Small intestine (tissue), 7 donors: ENCODE results near the gene EPB41. TPM values are rescaled to one million over a fixed set of nuclear protein-coding genes. Genes with fewer than 3 reads are reported as not detected.

ENCODE experiments used
- DNase-seq, 2 donors: peaks; one replicate each; pipeline versions ENCODE4 v3.0.0 to v3.0.0-alpha.2; 2013
- FAIRE-seq: peaks from 2 replicates; lab custom pipeline; 2012; peaks lifted over from hg19 to GRCh38; lab: Jason Lieb, UNC
- H3K27ac ChIP-seq, 3 donors: one replicate each; pipeline ENCODE4 v1.5.1; 2013; ENCODE audit warnings: low read length in 2 of 3, mild to moderate bottlenecking in 2 of 3, control low read depth in 1 of 3, inconsistent platforms in 1 of 3, low read depth in 1 of 3, moderate library complexity in 1 of 3
- H3K27me3 ChIP-seq, 3 donors: one replicate each; pipeline ENCODE4 v1.6.1; 2013; ENCODE audit warnings: low read length in 3 of 3, inconsistent platforms in 1 of 3; ENCODE audit not compliant: control insufficient read depth in 3 of 3, insufficient read depth in 3 of 3
- H3K36me3 ChIP-seq, 3 donors: one replicate each; pipeline ENCODE4 v1.6.1; 2013; ENCODE audit warnings: low read length in 3 of 3, inconsistent platforms in 1 of 3, low read depth in 1 of 3, mild to moderate bottlenecking in 1 of 3, moderate library complexity in 1 of 3; ENCODE audit not compliant: control insufficient read depth in 3 of 3, insufficient read depth in 2 of 3
- H3K4me1 ChIP-seq, 3 donors: one replicate each; pipeline ENCODE4 v1.6.1; 2013; ENCODE audit warnings: low read length in 2 of 3, inconsistent platforms in 1 of 3, low read depth in 1 of 3, mild to moderate bottlenecking in 1 of 3, moderate library complexity in 1 of 3; ENCODE audit not compliant: control insufficient read depth in 3 of 3, insufficient read depth in 2 of 3
- H3K4me3 ChIP-seq, 3 donors: one replicate each; pipeline ENCODE4 v1.5.1; 2013; ENCODE audit warnings: low read length in 3 of 3, control low read depth in 1 of 3, inconsistent platforms in 1 of 3, low read depth in 1 of 3, mild to moderate bottlenecking in 1 of 3, moderate library complexity in 1 of 3
- H3K9me3 ChIP-seq, 2 donors: one replicate each; pipeline ENCODE4 v1.6.1; 2013; ENCODE audit warnings: low read depth in 1 of 2, low read length in 1 of 2; ENCODE audit not compliant: control insufficient read depth in 2 of 2, insufficient read depth in 1 of 2
- WGBS, 3 donors: extraction: QIAGEN DNeasy Blood & Tissue Kit; methylation state at CpG; one replicate each; pipeline ENCODE4 v1.1.7; 2013; 5-methylcytosine and 5-hydroxymethylcytosine counted together
- polyA plus RNA-seq, 4 donors: library from polyadenylated mRNA; stranded (reverse) in 3 of 4; unstranded in 1 of 4; fragments of 200-250 nt in 3 of 4; fragments of 120-200 nt in 1 of 4; gene quantifications; one replicate each; pipeline versions ENCODE4 v1.2.1 to v1.2.3, GENCODE V29; 2013
- donor health status: healthy with polysubstance abuse.
- donor health status: control.
- donor health status: control.
- donor health status: Bipolar disorder and iron deficiency.
- donor health status: healthy.

The EPB41 gene
- polyA plus RNA-seq, 4 donors: 14.9 to 77.9 (median 20.5) TPM

DNA sequence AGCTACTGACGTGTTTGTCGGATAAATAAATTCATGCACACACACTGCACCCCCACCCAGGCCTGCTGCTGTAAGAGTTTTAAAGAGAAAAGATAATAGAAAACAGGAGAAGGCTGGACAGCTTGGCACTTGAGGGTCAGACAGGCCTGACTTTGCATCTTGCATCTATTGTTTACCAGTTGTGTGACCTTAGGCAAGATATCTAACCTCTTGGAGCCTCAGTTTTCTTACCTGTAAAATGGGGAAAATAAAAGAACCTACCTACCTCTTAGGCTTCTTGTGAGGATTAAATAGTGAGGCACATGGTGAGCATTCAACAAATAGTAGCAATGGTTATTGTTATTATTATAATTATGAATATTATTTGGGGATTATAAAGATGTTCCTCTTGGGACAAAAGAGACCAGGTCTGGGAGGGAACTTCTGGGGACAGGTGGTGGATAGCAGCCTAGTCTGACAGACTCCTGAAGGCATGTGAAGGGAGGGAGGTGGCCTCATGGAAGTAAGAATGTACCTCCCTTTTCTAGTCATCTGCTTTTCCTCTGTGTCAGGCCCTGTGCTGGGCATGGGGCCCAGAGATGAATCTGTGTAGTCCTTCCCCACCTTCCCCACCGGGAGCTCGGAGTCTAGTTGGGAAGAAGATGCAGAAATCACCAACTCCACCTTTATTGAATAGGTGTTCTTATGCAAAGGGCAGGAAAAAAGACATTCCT lies 18.3 kb upstream of the EPB41 start:
- H3K27ac ChIP-seq: no peak overlapping the region
- FAIRE-seq: no peak
- peaks cover 0 to 4% (median 0%) of the 10 kb centered on the region in 3 donors for H3K4me1 ChIP-seq
- 89 to 97% (median 89%) methylated on average over 4 of the region's 4 CpGs for WGBS, 3 donors
- peaks cover 0 to 25% (median 0%) of the 10 kb centered on the region in 3 donors for H3K36me3 ChIP-seq
- H3K27me3 ChIP-seq: no peaks in the 10 kb centered on the region
- no peak overlapping the region for H3K4me3 ChIP-seq
- no peaks in the 10 kb centered on the region for H3K9me3 ChIP-seq
- no peak for DNase-seq

DNA sequence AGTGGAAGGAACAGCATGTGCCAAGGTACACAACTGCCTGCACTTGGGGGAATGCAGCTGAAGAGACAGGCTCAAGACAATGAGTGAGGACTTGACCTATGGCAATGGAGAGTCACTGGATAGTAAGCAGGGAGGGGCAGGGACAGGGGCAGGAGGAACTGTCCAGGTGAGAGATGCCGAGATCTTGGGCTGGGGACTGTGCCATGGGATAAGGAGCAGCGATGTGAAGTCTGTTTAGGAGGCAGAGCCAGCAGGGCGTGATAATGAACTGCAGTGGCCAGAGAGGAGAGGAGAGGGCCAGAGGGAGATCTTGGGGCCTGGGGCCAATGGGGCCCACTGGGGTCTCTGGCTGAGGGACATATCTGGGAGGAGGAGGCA lies 17.8 kb upstream of the EPB41 start:
- FAIRE-seq (no peak), DNase-seq (no peak)
- Histone ChIP-seq H3K27me3 (no peaks in the 10 kb centered on the region), H3K9me3 (no peaks in the 10 kb centered on the region), H3K4me1 (peaks cover 0 to 4% (median 0%) of the 10 kb centered on the region in 3 donors), H3K27ac (no peak overlapping the region), H3K4me3 (no peak overlapping the region), H3K36me3 (peaks cover 0 to 25% (median 0%) of the 10 kb centered on the region in 3 donors)
- 57 to 81% (median 78%) methylated on average over 3 of the region's 3 CpGs for WGBS, 3 donors

DNA sequence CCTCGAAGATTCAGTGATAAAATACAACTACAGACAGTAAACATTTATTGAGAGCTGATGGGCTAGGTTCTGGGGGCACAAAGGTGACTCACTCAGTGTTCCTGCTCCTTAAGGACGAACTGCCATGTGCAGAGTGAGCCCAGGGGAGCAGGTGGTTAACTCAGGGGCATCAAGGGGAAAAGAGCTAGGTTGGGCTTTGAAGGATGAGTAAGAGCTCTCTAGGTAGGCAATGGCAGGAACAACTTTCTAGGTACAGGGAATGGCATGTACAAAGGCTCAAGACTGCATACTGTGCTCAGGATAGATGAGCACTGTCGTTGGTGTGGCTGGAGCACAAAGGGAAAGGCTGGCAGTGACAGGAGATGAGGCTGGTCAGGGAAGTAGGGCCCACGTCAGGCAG lies 16.6 kb upstream of the EPB41 start:
- Histone ChIP-seq H3K4me3 (no peak overlapping the region), H3K27me3 (no peaks in the 10 kb centered on the region), H3K4me1 (peaks cover 0 to 4% (median 0%) of the 10 kb centered on the region in 3 donors), H3K36me3 (peaks cover 0 to 25% (median 0%) of the 10 kb centered on the region in 3 donors), H3K9me3 (no peaks in the 10 kb centered on the region), H3K27ac (no peak overlapping the region)
- WGBS, 3 donors: 64 to 74% (median 66%) methylated on average over 4 of the region's 4 CpGs
- no peak for DNase-seq
- FAIRE-seq: no peak

DNA sequence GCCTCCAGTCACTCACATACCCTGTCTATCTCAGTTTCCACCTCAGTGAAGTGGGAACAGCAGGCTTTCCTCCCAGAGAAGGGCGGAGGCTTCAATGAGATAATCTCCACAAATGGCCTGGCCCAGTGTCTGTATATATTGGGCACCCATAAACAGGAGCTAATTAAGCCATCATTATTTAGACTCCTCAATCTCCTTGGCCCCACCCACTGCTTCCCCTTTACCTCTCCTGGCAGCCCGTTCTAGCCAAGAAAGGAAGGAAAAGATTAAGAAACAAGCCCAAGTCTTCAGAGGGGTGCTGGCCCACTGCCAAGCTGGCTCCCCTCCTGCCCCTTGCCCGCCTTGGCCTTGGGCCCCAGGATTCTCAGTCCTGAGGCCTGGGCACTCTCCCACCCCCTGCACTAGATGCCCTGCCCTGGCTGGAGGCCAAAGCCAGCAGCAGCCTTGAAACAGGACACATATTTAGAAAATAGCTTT lies 15.9 kb upstream of the EPB41 start:
- no peak for FAIRE-seq
- Histone ChIP-seq H3K27me3 (no peaks in the 10 kb centered on the region), H3K9me3 (no peaks in the 10 kb centered on the region), H3K36me3 (peaks cover 0 to 23% (median 0%) of the 10 kb centered on the region in 3 donors), H3K4me3 (no peak overlapping the region), H3K4me1 (peaks cover 0 to 4% (median 0%) of the 10 kb centered on the region in 3 donors), H3K27ac (no peak overlapping the region)
- WGBS, 3 donors: 51 to 71% (median 61%) methylated on average over 3 of the region's 3 CpGs
- no peak for DNase-seq

DNA sequence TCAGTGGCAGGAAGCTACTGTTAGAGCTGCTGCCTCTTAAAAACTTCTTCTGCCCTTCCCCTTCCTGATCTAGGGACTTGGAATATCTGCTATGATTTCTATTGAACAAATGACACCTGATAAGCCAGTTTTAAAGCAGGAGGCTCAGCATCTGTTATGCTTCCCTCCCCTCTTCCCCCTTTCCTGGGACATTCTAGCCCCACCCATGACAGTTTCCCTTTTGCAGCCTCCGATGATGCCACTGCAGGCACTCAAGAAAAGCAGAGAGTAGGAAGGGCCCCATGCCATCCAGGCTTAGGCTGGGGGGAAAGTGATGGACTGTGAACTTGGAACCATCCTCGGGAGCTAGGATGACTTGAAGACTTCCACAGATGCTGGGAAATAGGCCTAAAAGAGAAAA lies 15.1 kb upstream of the EPB41 start:
- peaks cover 0 to 20% (median 0%) of the 10 kb centered on the region in 3 donors for H3K36me3 ChIP-seq
- H3K4me3 ChIP-seq: no peak overlapping the region

DNA sequence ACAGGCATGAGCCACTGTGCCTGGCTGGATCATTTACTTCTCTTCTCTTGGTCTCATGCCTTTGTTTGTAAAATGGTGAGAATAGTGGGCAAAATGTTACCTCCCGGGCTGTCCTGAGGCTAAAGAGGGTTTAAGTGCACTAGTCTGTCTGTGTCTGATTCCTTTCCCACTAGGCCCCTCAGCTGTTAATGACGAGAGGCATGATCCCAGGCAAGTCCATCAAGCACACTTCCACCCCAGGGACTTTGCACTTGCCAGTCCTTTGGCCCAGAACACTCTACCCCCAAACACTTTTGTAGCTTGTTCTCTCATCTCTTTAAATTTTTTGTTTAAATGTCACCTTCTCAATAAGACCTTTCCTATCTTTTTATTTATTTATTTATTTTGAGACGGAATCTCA lies 13.8 kb upstream of the EPB41 start:
- no peak for FAIRE-seq
- no peak for DNase-seq
- no peak overlapping the region for H3K27ac ChIP-seq
- peaks cover 0 to 4% (median 0%) of the 10 kb centered on the region in 3 donors for H3K4me1 ChIP-seq
- no peak overlapping the region for H3K4me3 ChIP-seq
- no peaks in the 10 kb centered on the region for H3K27me3 ChIP-seq
- H3K9me3 ChIP-seq: peaks cover 0 to 3% of the 10 kb centered on the region in 2 donors
- peaks cover 0 to 17% (median 0%) of the 10 kb centered on the region in 3 donors for H3K36me3 ChIP-seq
- WGBS, 3 donors: 87 to 95% (median 90%) methylated on average over 3 of the region's 3 CpGs

More for the DNA sequence above, 15.1 kb upstream of the EPB41 start:
- no peak overlapping the region for H3K27ac ChIP-seq
- peaks cover 0 to 4% (median 0%) of the 10 kb centered on the region in 3 donors for H3K4me1 ChIP-seq
- DNase-seq (no peak), FAIRE-seq (no peak)
- H3K9me3 ChIP-seq: no peaks in the 10 kb centered on the region
- H3K27me3 ChIP-seq: no peaks in the 10 kb centered on the region
- WGBS, 3 donors: 51 to 65% (median 56%) methylated on average over 2 of the region's 2 CpGs

DNA sequence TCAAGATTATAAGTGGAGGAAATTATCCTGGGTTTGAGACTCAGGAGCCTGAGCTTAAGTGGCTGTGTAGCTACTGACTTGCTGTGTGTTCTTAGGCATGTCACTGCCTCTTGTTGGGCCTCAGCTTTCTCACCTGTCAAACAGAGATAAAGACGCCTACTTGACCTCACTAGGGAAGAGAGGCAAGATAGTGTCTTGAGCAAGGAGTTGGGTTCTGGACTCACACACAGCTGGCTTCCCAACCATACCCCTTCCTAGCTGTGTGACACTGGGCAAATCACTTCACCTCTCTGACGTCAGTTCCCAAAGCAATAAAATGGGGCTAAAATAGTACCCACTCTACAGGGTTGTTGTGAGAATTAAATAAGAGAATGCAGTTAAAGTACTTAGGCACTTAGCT lies 11.6 kb upstream of the EPB41 start:
- no peak for FAIRE-seq
- peaks cover 0 to 3% of the 10 kb centered on the region in 2 donors for H3K9me3 ChIP-seq
- no peak for DNase-seq
- H3K4me1 ChIP-seq: peaks cover 0 to 4% (median 0%) of the 10 kb centered on the region in 3 donors
- H3K4me3 ChIP-seq: no peak overlapping the region
- 78 to 94% (median 89%) methylated on average over 2 of the region's 2 CpGs for WGBS, 3 donors
- H3K27ac ChIP-seq: no peak overlapping the region
- H3K36me3 ChIP-seq: peaks cover 0 to 10% (median 0%) of the 10 kb centered on the region in 3 donors
- H3K27me3 ChIP-seq: no peaks in the 10 kb centered on the region

DNA sequence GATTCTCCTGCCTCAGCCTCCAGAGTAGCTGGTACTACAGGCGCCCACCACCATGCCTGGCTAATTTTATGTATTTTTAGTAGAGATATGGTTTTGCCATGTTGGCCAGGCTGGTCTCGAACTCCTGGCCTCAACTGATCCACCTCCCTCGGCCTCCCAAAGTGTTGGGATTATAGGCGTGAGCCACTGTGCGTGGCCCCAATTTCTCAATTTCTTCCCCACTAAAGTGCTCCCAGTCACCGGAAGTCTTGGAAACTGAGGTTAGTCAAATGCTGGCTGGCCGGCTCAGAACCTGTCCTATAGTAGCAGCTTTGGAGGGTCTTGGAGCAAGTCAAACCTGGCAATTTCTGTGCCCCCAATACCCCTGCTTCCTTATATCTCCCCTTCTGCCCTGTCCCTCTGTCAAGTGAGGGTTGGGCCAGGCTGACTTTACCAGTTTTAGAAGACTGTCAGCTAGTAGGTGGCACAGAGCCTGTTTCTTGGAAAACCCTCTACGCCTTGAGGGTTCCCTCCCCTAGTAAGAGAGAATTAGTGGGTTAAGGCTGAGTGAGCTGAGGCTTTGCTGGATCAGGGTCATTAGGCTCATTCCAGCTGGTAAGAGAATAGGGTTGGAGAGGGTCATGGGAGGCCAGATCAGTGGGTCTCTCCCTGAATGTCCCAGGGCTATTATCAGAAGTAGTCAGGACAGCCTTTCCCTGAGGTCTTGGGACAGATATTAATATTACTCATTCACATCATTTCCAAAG lies 8.3 kb upstream of the EPB41 start:
- H3K36me3 ChIP-seq: peaks cover 0 to 5% (median 0%) of the 10 kb centered on the region in 3 donors
- no peaks in the 10 kb centered on the region for H3K4me1 ChIP-seq
- no peak overlapping the region for H3K4me3 ChIP-seq
- peaks cover 0 to 3% of the 10 kb centered on the region in 2 donors for H3K9me3 ChIP-seq
- H3K27ac ChIP-seq: no peak overlapping the region
- WGBS, 3 donors: 95 to 99% (median 96%) methylated on average over 8 of the region's 8 CpGs
- FAIRE-seq (no peak), DNase-seq (no peak)
- no peaks in the 10 kb centered on the region for H3K27me3 ChIP-seq
